ENCODE results near the gene LIG4. TPM values are rescaled to one million over a fixed set of nuclear protein-coding genes. Genes with fewer than 3 reads are reported as not detected.

Gene LIG4
- total RNA-seq, 2 donors from 2014 or later, result 8.1 to 12.1 TPM

GRCh38 chr13:108200781-108201398 lies 14.4 kb downstream of the LIG4 start:
- ATAC-seq, result no peak
- DNase-seq, result no peak
- intact Hi-C loops (cut with DNase I), result no loop called here

GRCh38 chr13:108195861-108196260 lies 19.5 kb downstream of the LIG4 start:
- ATAC-seq (no peak), DNase-seq (no peak)
- intact Hi-C loops (cut with DNase I), result no loop called here

- DNase-seq (no peak), ATAC-seq (no peak)
- intact Hi-C loops (cut with DNase I), result no loop called here
Observed at GRCh38 chr13:108195146-108195545, 20.2 kb downstream of the LIG4 start.

- intact Hi-C loops (cut with DNase I), result no loop called here
- no peak for ATAC-seq
- DNase-seq, result no peak
Observed at GRCh38 chr13:108194435-108194936, 20.9 kb downstream of the LIG4 start.

- no peak for ATAC-seq
- no peak for DNase-seq
- intact Hi-C loops (cut with DNase I), result no loop called here
Observed at GRCh38 chr13:108193806-108194205, 21.5 kb downstream of the LIG4 start.

- DNase-seq (no peak), ATAC-seq (no peak)
- intact Hi-C loops (cut with DNase I), result no loop called here
Observed at GRCh38 chr13:108190897-108191296, 24.4 kb downstream of the LIG4 start.

- ATAC-seq, result no peak
- DNase-seq, result no peak
- intact Hi-C loops (cut with DNase I), result no loop called here
Observed at GRCh38 chr13:108188260-108188659, 27.1 kb downstream of the LIG4 start.

GRCh38 chr13:108185223-108185622 lies 30.1 kb downstream of the LIG4 start:
- ATAC-seq, result no peak
- DNase-seq, result no peak
- intact Hi-C loops (cut with DNase I), result no loop called here

- intact Hi-C loops (cut with DNase I), result no loop called here
- no peak for ATAC-seq
- DNase-seq, result no peak
Observed at GRCh38 chr13:108182652-108183051, 32.7 kb downstream of the LIG4 start.

- ATAC-seq (no peak), DNase-seq (no peak)
- intact Hi-C loops (cut with DNase I), result no loop called here
Observed at GRCh38 chr13:108178078-108178477, 37.3 kb downstream of the LIG4 start.

GRCh38 chr13:108176685-108177274 lies 38.6 kb downstream of the LIG4 start:
- no peak for DNase-seq
- intact Hi-C loops (cut with DNase I), result no loop called here
- no peak for ATAC-seq

GRCh38 chr13:108168929-108169328 lies 46.4 kb downstream of the LIG4 start:
- DNase-seq, result no peak
- no peak for ATAC-seq

GRCh38 chr13:108166078-108166477 lies 49.3 kb downstream of the LIG4 start:
- ATAC-seq (no peak), DNase-seq (no peak)
- intact Hi-C loops (cut with DNase I), result no loop called here

More at GRCh38 chr13:108168929-108169328, 46.4 kb downstream of the LIG4 start:
- intact Hi-C loops (cut with DNase I), result no loop called here

- ATAC-seq (no peak), DNase-seq (no peak)
- intact Hi-C loops (cut with DNase I), result loop anchor here (5.0 to 10.0 kb wide), 2 partner anchors 784 to 946 kb away; no protein-coding TSS in a partner anchor
Observed at GRCh38 chr13:108158746-108159145, 56.6 kb downstream of the LIG4 start.

Other genes with a start within 250 kb of the LIG4 start
- gene ABHD13, start 2.9 kb upstream of the LIG4 start, total RNA-seq, result 1 to 10 TPM; 4.9 to 6.8 TPM
- gene TNFSF13B, start 54.2 kb upstream of the LIG4 start, total RNA-seq, result 1 to 10 TPM; 1.9 to 5.9 TPM

Data from left cardiac atrium (tissue), 4 donors.